A549 (cell line): Measurements from ENCODE around the gene ANKRD33B. TPM values are rescaled to one million over a fixed set of nuclear protein-coding genes. Genes with fewer than 3 reads are reported as not detected.
"Not testable (repeated sequence)": the region's sequence is repeated elsewhere in the genome, so short reads cannot be mapped to it uniquely, and the experiment has no call there.

Source experiments
- ATAC-seq, 2 experiments: fragments of 200-7000 bp in 1 of 2; fragments of >200 bp in 1 of 2; cut with Nextera tagmentation in 1 of 2; cut with Tn5 transposase in 1 of 2; 3 replicates each; pipeline versions ENCODE4 v1.8.0 to v1.9.1; 2018 to 2020; ENCODE audit warnings: mild to moderate bottlenecking in 1 of 2, moderate library complexity in 1 of 2
- CTCF ChIA-PET: fragments of 300-600 bp; sonication (Branson Sonifier 250); formaldehyde crosslinking; extraction: SDS; loops from one replicate; lab custom pipeline; 2021; ENCODE audit warnings: antibody characterized with exemption, inconsistent platforms; lab: Yijun Ruan, JAX
- POLR2A ChIA-PET: fragments of 350-600 bp; formaldehyde crosslinking; extraction: SDS; loops from one replicate; lab custom pipeline; 2021; ENCODE audit warnings: antibody characterized with exemption, inconsistent platforms; lab: Yijun Ruan, JAX
- DNase-seq, 2 experiments: peaks; one replicate each; pipeline versions ENCODE4 v3.0.0 to v3.0.0-alpha.2; 2011 to 2016; ENCODE audit warnings: low read depth in 1 of 2, low spot score in 1 of 2
- FAIRE-seq: peaks from 2 replicates; lab custom pipeline; 2011; peaks lifted over from hg19 to GRCh38; lab: Jason Lieb, UNC
- H3K27ac ChIP-seq, 2 experiments: fragments of >200 bp; sonication (Bioruptor Twin); formaldehyde crosslinking; 3 replicates each; pipeline ENCODE4 v1.5.1; 2016 to 2017
- H3K4me1 ChIP-seq: fragments of >200 bp; sonication (Bioruptor Twin); formaldehyde crosslinking; 3 replicates; pipeline ENCODE4 v1.6.1; 2016
- H3K4me2 ChIP-seq: fragments of >200 bp; sonication (Bioruptor Twin); formaldehyde crosslinking; 3 replicates; pipeline ENCODE4 v1.6.1; 2016
- H3K4me3 ChIP-seq: fragments of >200 bp; sonication (Bioruptor Twin); formaldehyde crosslinking; 3 replicates; pipeline ENCODE4 v1.5.1; 2016
- H3K9me3 ChIP-seq: fragments of >200 bp; sonication (Bioruptor Twin); formaldehyde crosslinking; 3 replicates; pipeline ENCODE4 v1.6.1; 2016
- ATOH8 ChIP-seq: fragments of 250-450 bp; sonication (Bioruptor Pico); IDR thresholded peaks from 2 replicates; pipeline ENCODE4 v1.5.0; 2020; ENCODE audit warnings: low read depth, mild to moderate bottlenecking, moderate library complexity
- CHD2 ChIP-seq: fragments of 150-350 bp; IDR thresholded peaks from 2 replicates; pipeline ENCODE4 v1.6.1; 2014; ENCODE audit warnings: low read length; ENCODE audit not compliant: partially characterized antibody
- FOSB ChIP-seq: fragments of 250-450 bp; sonication (Bioruptor Pico); IDR thresholded peaks from 2 replicates; pipeline ENCODE4 v1.5.0; 2020; ENCODE audit warnings: mild to moderate bottlenecking, moderate library complexity
- FOXS1 ChIP-seq: fragments of 250-450 bp; sonication (Bioruptor Pico); IDR thresholded peaks from 2 replicates; pipeline ENCODE4 v1.5.0; 2020; ENCODE audit warnings: mild to moderate bottlenecking, moderate library complexity
- GATA3 ChIP-seq: IDR thresholded peaks from 2 replicates; pipeline ENCODE4 v1.6.1; 2012; ENCODE audit warnings: borderline replicate concordance
- HDAC2 ChIP-seq: fragments of 200-600 bp; sonication (generic); IDR thresholded peaks from 2 replicates; pipeline ENCODE4 v1.6.1; 2016
- KDM1A ChIP-seq: fragments of 200-600 bp; sonication (generic); IDR thresholded peaks from 2 replicates; pipeline ENCODE4 v1.6.1; 2016; ENCODE audit warnings: low read depth, mild to moderate bottlenecking
- MAFK ChIP-seq: fragments of 450-650 bp; IDR thresholded peaks from 2 replicates; pipeline ENCODE4 v1.6.1; 2014; ENCODE audit not compliant: partially characterized antibody
- MAX ChIP-seq: IDR thresholded peaks from 2 replicates; pipeline ENCODE4 v1.6.1; 2012
- MAZ ChIP-seq: fragments of 150-350 bp; IDR thresholded peaks from 2 replicates; pipeline ENCODE4 v1.6.1; 2014; ENCODE audit warnings: antibody characterized with exemption, low read depth, low read length, borderline replicate concordance
- MYC ChIP-seq: IDR thresholded peaks from 2 replicates; pipeline ENCODE4 v1.6.1; 2012; ENCODE audit warnings: mild to moderate bottlenecking, inconsistent platforms, low read length, improper control_type of control experiment, borderline replicate concordance
- PHF8 ChIP-seq: fragments of 200-600 bp; sonication (generic); IDR thresholded peaks from 2 replicates; pipeline ENCODE4 v1.6.1; 2016; ENCODE audit warnings: low read depth, mild to moderate bottlenecking, antibody characterized with exemption, moderate library complexity, borderline replicate concordance
- POLR2AphosphoS2 ChIP-seq: conservative IDR thresholded peaks from 2 replicates; pipeline ENCODE4 v1.6.1; 2012; ENCODE audit warnings: low read length, improper control_type of control experiment, inconsistent platforms
- RARB ChIP-seq: fragments of 250-450 bp; sonication (Bioruptor Pico); IDR thresholded peaks from 2 replicates; pipeline ENCODE4 v1.8.0; 2021; ENCODE audit warnings: mild to moderate bottlenecking, moderate library complexity
- RCOR1 ChIP-seq: fragments of 150-350 bp; IDR thresholded peaks from 2 replicates; pipeline ENCODE4 v1.6.1; 2014; ENCODE audit warnings: antibody characterized with exemption, low read length, low read depth
- SREBF2 ChIP-seq: fragments of 450-650 bp; IDR thresholded peaks from 2 replicates; pipeline ENCODE4 v1.6.1; 2014; ENCODE audit warnings: mild to moderate bottlenecking, moderate library complexity
- ZC3H11A ChIP-seq: fragments of 450-650 bp; IDR thresholded peaks from 2 replicates; pipeline ENCODE4 v1.6.1; 2014; ENCODE audit warnings: antibody characterized with exemption, mild to moderate bottlenecking
- ZFP36 ChIP-seq: fragments of 450-650 bp; IDR thresholded peaks from 2 replicates; pipeline ENCODE4 v1.6.1; 2014; ENCODE audit warnings: borderline replicate concordance; ENCODE audit not compliant: partially characterized antibody
- ZSCAN20 ChIP-seq: fragments of 250-450 bp; sonication (Bioruptor Pico); IDR thresholded peaks from 2 replicates; pipeline ENCODE4 v1.8.0; 2022; ENCODE audit warnings: mild to moderate bottlenecking, moderate library complexity
- WGBS: methylation state at CpG from one replicate; pipeline ENCODE4 v1.1.6; 2017; ENCODE audit errors: missing lambda C conversion rate; 5-methylcytosine and 5-hydroxymethylcytosine counted together
- polyA plus RNA-seq, 4 experiments: library from polyadenylated mRNA; depleted of rRNA in 3 of 4; stranded (reverse); fragments of >200 nt; fragmentation: RNase III in 1 of 4; extraction: RNeasy Plus Mini Kit Qiagen cat#74134 plus additional on column Dnase treatment in 1 of 4; gene quantifications; 2 replicates in 3 of 4; 3 replicates in 1 of 4; pipeline ENCODE4 v1.2.3, GENCODE V29; 2011 to 2017
- TF ChIP-seq, protein P1 (sequence below): IDR thresholded peaks from 2 replicates; pipeline ENCODE4 v1.6.1; 2012

ANKRD33B gene
- polyA plus RNA-seq, 2 of the 4 experiments (the other 2 are of a cell fraction), result 4.0 to 6.9 TPM

DNA sequence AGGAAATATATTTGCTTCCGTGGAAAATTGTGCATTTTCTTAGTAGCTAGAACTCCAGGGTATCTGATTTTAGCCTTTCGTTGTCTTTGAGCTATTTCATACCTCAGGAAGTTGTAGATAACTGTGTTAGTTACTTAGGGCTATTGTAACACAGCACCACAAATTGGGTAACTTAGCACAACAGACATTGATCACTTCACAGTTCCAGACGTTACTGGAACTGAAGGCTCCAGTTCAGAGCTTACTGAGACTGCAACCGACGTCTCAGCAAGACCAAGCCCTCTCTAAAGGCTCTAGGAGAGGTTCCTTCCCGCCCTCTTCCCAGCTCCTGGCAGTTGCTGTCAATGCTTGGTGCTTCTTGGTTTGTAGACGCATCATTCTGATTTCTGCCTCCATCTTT lies 17.7 kb upstream of the ANKRD33B start:
- 87% methylated on average over 7 of the region's 7 CpGs for WGBS
- Histone ChIP-seq H3K4me3 (no peak overlapping the region), H3K4me1 (peaks cover 17% of the 10 kb centered on the region), H3K4me2 (no peak overlapping the region), H3K9me3 (no peaks in the 10 kb centered on the region), H3K27ac (peak overlapping the region in 1 of 2 experiments; percentile 26; a peak in 1 of 6 replicates)
- DNase-seq (no peak), ATAC-seq (no peak)
- CTCF ChIA-PET, result interaction anchor here (1.3 kb wide), 1 partner anchor 82 kb away, joined by 3 read pairs; no protein-coding TSS in a partner anchor
- POLR2A ChIA-PET, result no interaction called here
- no peak for TF ChIP-seq MAFK
- TF ChIP-seq RARB (CRISPR knock-in tag), result no peak
- TF ChIP-seq CHD2, result no peak
- no peak for TF ChIP-seq SREBF2
- TF ChIP-seq FOSB (CRISPR knock-in tag), result no peak
- TF ChIP-seq, protein P1, sequence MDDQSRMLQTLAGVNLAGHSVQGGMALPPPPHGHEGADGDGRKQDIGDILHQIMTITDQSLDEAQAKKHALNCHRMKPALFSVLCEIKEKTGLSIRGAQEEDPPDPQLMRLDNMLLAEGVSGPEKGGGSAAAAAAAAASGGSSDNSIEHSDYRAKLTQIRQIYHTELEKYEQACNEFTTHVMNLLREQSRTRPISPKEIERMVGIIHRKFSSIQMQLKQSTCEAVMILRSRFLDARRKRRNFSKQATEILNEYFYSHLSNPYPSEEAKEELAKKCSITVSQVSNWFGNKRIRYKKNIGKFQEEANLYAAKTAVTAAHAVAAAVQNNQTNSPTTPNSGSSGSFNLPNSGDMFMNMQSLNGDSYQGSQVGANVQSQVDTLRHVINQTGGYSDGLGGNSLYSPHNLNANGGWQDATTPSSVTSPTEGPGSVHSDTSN, result no peak
- TF ChIP-seq MYC, result no peak
- no peak for TF ChIP-seq GATA3
- no peak for TF ChIP-seq FOXS1 (CRISPR knock-in tag)
- no peak for TF ChIP-seq PHF8
- no peak for TF ChIP-seq ZFP36
- TF ChIP-seq HDAC2, result no peak
- no peak for TF ChIP-seq ATOH8 (CRISPR knock-in tag)
- no peak for TF ChIP-seq RCOR1
- no peak for TF ChIP-seq ZSCAN20 (CRISPR knock-in tag)
- TF ChIP-seq MAZ, result no peak
- TF ChIP-seq, all 56 proteins: peak for 0
- no peak for FAIRE-seq

DNA sequence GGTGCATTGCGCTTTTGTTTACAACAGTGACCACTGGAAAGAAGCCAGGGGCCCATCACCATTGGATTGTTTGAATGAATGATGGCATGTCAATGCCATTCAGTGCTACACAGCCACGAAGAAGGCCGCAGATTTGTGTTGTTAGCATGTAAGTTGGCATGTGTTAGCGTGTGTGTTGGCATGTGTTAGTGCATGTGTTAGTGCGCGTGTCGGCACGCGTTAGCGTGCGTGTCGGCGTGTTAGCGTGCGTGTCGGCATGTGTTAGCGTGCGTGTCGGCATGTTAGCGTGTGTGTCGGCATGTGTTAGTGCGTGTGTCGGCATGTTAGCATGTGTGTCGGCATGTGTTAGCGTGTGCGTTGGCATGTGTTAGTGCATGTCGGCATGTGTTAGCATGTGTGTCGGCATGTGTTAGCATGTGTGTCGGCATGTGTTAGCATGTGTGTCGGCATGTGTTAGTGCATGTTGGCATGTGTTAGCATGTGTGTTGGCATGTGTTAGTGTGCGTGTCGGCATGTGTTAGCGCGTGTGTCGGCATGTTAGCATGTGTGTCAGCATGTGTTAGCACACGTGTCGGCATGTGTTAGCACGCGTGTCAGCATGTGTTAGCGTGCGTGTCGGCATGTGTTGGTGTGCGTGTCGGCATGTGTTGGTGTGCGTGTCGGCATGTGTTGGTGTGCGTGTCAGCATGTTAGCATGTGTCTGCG lies 15.3 kb upstream of the ANKRD33B start:
- H3K4me1 ChIP-seq, result peaks cover 37% of the 10 kb centered on the region
- ATAC-seq, result no peak
- no peaks in the 10 kb centered on the region for H3K9me3 ChIP-seq
- POLR2A ChIA-PET, result no interaction called here
- TF ChIP-seq POLR2AphosphoS2 (no peak), ZC3H11A (no peak), GATA3 (no peak), KDM1A (no peak), MAX (peak; percentile 20; the same call in 1 of the 2 replicates)
- TF ChIP-seq, protein P1, result no peak
- TF ChIP-seq, all 56 proteins: peak for 1
- 90% methylated on average over 48 of the region's 48 CpGs for WGBS
- H3K4me3 ChIP-seq, result no peak overlapping the region
- no peak overlapping the region for H3K4me2 ChIP-seq
- DNase-seq (no peak), FAIRE-seq (no peak)
- H3K27ac ChIP-seq, result peak overlapping the region in 1 of 2 experiments; percentile 92; a peak in 3 of 6 replicates
- CTCF ChIA-PET, result interaction anchor here (1.1 kb wide), 1 partner anchor 96 kb away, joined by 4 read pairs; no protein-coding TSS in a partner anchor

DNA sequence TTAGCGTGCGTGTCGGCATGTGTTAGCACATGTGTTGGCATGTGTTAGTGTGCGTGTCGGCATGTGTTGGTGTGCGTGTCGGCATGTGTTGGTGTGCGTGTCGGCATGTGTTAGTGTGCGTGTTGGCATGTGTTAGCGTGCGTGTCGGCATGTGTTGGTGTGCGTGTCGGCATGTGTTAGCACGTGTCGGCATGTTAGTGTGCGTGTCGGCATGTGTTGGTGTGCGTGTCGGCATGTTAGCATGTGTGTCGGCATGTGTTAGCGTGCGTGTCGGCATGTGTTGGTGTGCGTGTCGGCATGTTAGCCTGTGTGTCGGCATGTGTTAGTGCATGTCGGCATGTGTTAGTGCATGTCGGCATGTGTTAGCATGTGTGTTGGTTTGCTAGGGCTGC lies 14.8 kb upstream of the ANKRD33B start:
- H3K9me3 ChIP-seq, ATAC-seq, FAIRE-seq, DNase-seq, POLR2A ChIA-PET, H3K4me3 ChIP-seq, H3K4me2 ChIP-seq: not testable (repeated sequence)
- H3K4me1 ChIP-seq, result peaks cover 43% of the 10 kb centered on the region
- H3K27ac ChIP-seq, result peak overlapping the region in 1 of 2 experiments; percentile 92; a peak in 3 of 6 replicates
- 96% methylated on average over 28 of the region's 30 CpGs for WGBS
- CTCF ChIA-PET, result interaction anchor here (1.1 to 2.3 kb wide), 2 partner anchors 79 to 96 kb away, joined by 4 to 9 read pairs; no protein-coding TSS in a partner anchor
